HG03025 (cell line): ENCODE data around the gene MUS81.

ENCODE experiments used
- ATAC-seq: cut with Tn5 transposase; IDR thresholded peaks from one replicate; pipeline ENCODE4 v1.9.1; 2021; ENCODE audit warnings: mild to moderate bottlenecking, moderate library complexity; ENCODE audit not compliant: unreplicated experiment, low FRiP score

The MUS81 gene

GRCh38 chr11:65907878-65908277, 47.6 kb downstream of the MUS81 start:
- no peak for ATAC-seq

GRCh38 chr11:65911682-65912568, 51.7 kb downstream of the MUS81 start:
- no peak for ATAC-seq

GRCh38 chr11:65912845-65913244, 52.6 kb downstream of the MUS81 start:
- ATAC-seq, result no peak

- no peak for ATAC-seq
Observed at GRCh38 chr11:65915101-65915820, 55.0 kb downstream of the MUS81 start.

- no peak for ATAC-seq
Observed at GRCh38 chr11:65915821-65916251, 55.6 kb downstream of the MUS81 start.
